ENCODE data around the gene OAF.

- TF ChIP-seq SREBF2 (IDR thresholded peaks at IDR 0.05) (no peak), RFX5 (IDR thresholded peaks at IDR 0.05) (no peak), RCOR1 (IDR thresholded peaks at IDR 0.05; ENCODE audit: low read depth, low read length) (no peak), POLR2A (IDR thresholded peaks at IDR 0.05; ENCODE audit: low read length) (no peak)
- TF ChIP-seq, protein P1, sequence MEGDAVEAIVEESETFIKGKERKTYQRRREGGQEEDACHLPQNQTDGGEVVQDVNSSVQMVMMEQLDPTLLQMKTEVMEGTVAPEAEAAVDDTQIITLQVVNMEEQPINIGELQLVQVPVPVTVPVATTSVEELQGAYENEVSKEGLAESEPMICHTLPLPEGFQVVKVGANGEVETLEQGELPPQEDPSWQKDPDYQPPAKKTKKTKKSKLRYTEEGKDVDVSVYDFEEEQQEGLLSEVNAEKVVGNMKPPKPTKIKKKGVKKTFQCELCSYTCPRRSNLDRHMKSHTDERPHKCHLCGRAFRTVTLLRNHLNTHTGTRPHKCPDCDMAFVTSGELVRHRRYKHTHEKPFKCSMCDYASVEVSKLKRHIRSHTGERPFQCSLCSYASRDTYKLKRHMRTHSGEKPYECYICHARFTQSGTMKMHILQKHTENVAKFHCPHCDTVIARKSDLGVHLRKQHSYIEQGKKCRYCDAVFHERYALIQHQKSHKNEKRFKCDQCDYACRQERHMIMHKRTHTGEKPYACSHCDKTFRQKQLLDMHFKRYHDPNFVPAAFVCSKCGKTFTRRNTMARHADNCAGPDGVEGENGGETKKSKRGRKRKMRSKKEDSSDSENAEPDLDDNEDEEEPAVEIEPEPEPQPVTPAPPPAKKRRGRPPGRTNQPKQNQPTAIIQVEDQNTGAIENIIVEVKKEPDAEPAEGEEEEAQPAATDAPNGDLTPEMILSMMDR (IDR thresholded peaks at IDR 0.05), result no peak
- TF ChIP-seq, protein P2, sequence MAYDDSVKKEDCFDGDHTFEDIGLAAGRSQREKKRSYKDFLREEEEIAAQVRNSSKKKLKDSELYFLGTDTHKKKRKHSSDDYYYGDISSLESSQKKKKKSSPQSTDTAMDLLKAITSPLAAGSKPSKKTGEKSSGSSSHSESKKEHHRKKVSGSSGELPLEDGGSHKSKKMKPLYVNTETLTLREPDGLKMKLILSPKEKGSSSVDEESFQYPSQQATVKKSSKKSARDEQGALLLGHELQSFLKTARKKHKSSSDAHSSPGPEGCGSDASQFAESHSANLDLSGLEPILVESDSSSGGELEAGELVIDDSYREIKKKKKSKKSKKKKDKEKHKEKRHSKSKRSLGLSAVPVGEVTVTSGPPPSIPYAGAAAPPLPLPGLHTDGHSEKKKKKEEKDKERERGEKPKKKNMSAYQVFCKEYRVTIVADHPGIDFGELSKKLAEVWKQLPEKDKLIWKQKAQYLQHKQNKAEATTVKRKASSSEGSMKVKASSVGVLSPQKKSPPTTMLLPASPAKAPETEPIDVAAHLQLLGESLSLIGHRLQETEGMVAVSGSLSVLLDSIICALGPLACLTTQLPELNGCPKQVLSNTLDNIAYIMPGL (CRISPR knock-in tag; IDR thresholded peaks at IDR 0.05; ENCODE audit: borderline replicate concordance), result no peak
These were observed 49.2 kb downstream of the OAF start for GRCh38 chr11:120259988-120260565.

Measured in A549 (cell line).